ENCODE measurements around the gene NKX2-2.

Gene NKX2-2

GRCh38 chr20:21516180-21516567 is 2.3 kb upstream of the NKX2-2 start:
- Histone ChIP-seq H3K27ac (ENCODE audit: insufficient read depth, low read length, poor library complexity, severe bottlenecking) (no peak overlapping the region), H3K9me3 (ENCODE audit: control insufficient read depth, low read length) (no peaks in the 10 kb centered on the region), H3K4me3 (ENCODE audit: insufficient read depth, low read depth, low read length, poor library complexity, severe bottlenecking) (no peak overlapping the region), H3K27me3 (replicated peaks; ENCODE audit: control insufficient read depth, insufficient read depth, low read length, poor library complexity, severe bottlenecking) (peaks cover 89% of the 10 kb centered on the region), H3K36me3 (ENCODE audit: control insufficient read depth, insufficient read depth, low read length) (no peaks in the 10 kb centered on the region), H3K4me1 (ENCODE audit: control insufficient read depth, insufficient read depth, low read length, poor library complexity, severe bottlenecking) (peaks cover 49% of the 10 kb centered on the region)
- no peak for DNase-seq

GRCh38 chr20:21515300-21516179 is 1.7 kb upstream of the NKX2-2 start:
- DNase-seq: no peak

GRCh38 chr20:21514553-21515251 is 838 bp upstream of the NKX2-2 start:
- Histone ChIP-seq H3K27ac (ENCODE audit: insufficient read depth, low read length, poor library complexity, severe bottlenecking) (no peak overlapping the region), H3K9me3 (ENCODE audit: control insufficient read depth, low read length) (no peaks in the 10 kb centered on the region), H3K27me3 (replicated peaks; ENCODE audit: control insufficient read depth, insufficient read depth, low read length, poor library complexity, severe bottlenecking) (peaks cover 90% of the 10 kb centered on the region), H3K36me3 (ENCODE audit: control insufficient read depth, insufficient read depth, low read length) (no peaks in the 10 kb centered on the region), H3K4me1 (ENCODE audit: control insufficient read depth, insufficient read depth, low read length, poor library complexity, severe bottlenecking) (peaks cover 57% of the 10 kb centered on the region), H3K4me3 (ENCODE audit: insufficient read depth, low read depth, low read length, poor library complexity, severe bottlenecking) (peak overlapping the region; percentile 35)
- DNase-seq: no peak

More at GRCh38 chr20:21515300-21516179, 1.7 kb upstream of the NKX2-2 start:
- peaks cover 89% of the 10 kb centered on the region for H3K27me3 ChIP-seq (replicated peaks; ENCODE audit: control insufficient read depth, insufficient read depth, low read length, poor library complexity, severe bottlenecking)
- no peaks in the 10 kb centered on the region for H3K36me3 ChIP-seq (ENCODE audit: control insufficient read depth, insufficient read depth, low read length)
- H3K27ac ChIP-seq (ENCODE audit: insufficient read depth, low read length, poor library complexity, severe bottlenecking): no peak overlapping the region
- H3K9me3 ChIP-seq (ENCODE audit: control insufficient read depth, low read length): no peaks in the 10 kb centered on the region
- H3K4me3 ChIP-seq (ENCODE audit: insufficient read depth, low read depth, low read length, poor library complexity, severe bottlenecking): no peak overlapping the region
- H3K4me1 ChIP-seq (ENCODE audit: control insufficient read depth, insufficient read depth, low read length, poor library complexity, severe bottlenecking): peaks cover 51% of the 10 kb centered on the region

- H3K27me3 ChIP-seq (replicated peaks; ENCODE audit: control insufficient read depth, insufficient read depth, low read length, poor library complexity, severe bottlenecking): peaks cover 90% of the 10 kb centered on the region
- no peak overlapping the region for H3K27ac ChIP-seq (ENCODE audit: insufficient read depth, low read length, poor library complexity, severe bottlenecking)
- H3K9me3 ChIP-seq (ENCODE audit: control insufficient read depth, low read length): no peaks in the 10 kb centered on the region
- DNase-seq: no peak
- H3K4me3 ChIP-seq (ENCODE audit: insufficient read depth, low read depth, low read length, poor library complexity, severe bottlenecking): peak overlapping the region; percentile 8
- H3K4me1 ChIP-seq (ENCODE audit: control insufficient read depth, insufficient read depth, low read length, poor library complexity, severe bottlenecking): peaks cover 59% of the 10 kb centered on the region
- H3K36me3 ChIP-seq (ENCODE audit: control insufficient read depth, insufficient read depth, low read length): no peaks in the 10 kb centered on the region
Measured at GRCh38 chr20:21513181-21513663, 642 bp downstream of the NKX2-2 start.

- Histone ChIP-seq H3K4me3 (ENCODE audit: insufficient read depth, low read depth, low read length, poor library complexity, severe bottlenecking) (peak overlapping the region; percentile 31), H3K27me3 (replicated peaks; ENCODE audit: control insufficient read depth, insufficient read depth, low read length, poor library complexity, severe bottlenecking) (peaks cover 92% of the 10 kb centered on the region), H3K27ac (ENCODE audit: insufficient read depth, low read length, poor library complexity, severe bottlenecking) (no peak overlapping the region), H3K36me3 (ENCODE audit: control insufficient read depth, insufficient read depth, low read length) (no peaks in the 10 kb centered on the region), H3K9me3 (ENCODE audit: control insufficient read depth, low read length) (no peaks in the 10 kb centered on the region), H3K4me1 (ENCODE audit: control insufficient read depth, insufficient read depth, low read length, poor library complexity, severe bottlenecking) (peaks cover 59% of the 10 kb centered on the region)
- no peak for DNase-seq
Measured at GRCh38 chr20:21512634-21513180, 1.2 kb downstream of the NKX2-2 start.

- Histone ChIP-seq H3K27ac (ENCODE audit: insufficient read depth, low read length, poor library complexity, severe bottlenecking) (no peak overlapping the region), H3K27me3 (replicated peaks; ENCODE audit: control insufficient read depth, insufficient read depth, low read length, poor library complexity, severe bottlenecking) (peaks cover 92% of the 10 kb centered on the region), H3K4me1 (ENCODE audit: control insufficient read depth, insufficient read depth, low read length, poor library complexity, severe bottlenecking) (peaks cover 55% of the 10 kb centered on the region), H3K36me3 (ENCODE audit: control insufficient read depth, insufficient read depth, low read length) (no peaks in the 10 kb centered on the region), H3K9me3 (ENCODE audit: control insufficient read depth, low read length) (no peaks in the 10 kb centered on the region), H3K4me3 (ENCODE audit: insufficient read depth, low read depth, low read length, poor library complexity, severe bottlenecking) (peak overlapping the region; percentile 31)
- DNase-seq: no peak
Measured at GRCh38 chr20:21511850-21512633, 1.8 kb downstream of the NKX2-2 start.

GRCh38 chr20:21511485-21511849 is 2.4 kb downstream of the NKX2-2 start:
- Histone ChIP-seq H3K4me1 (ENCODE audit: control insufficient read depth, insufficient read depth, low read length, poor library complexity, severe bottlenecking) (peaks cover 51% of the 10 kb centered on the region), H3K27ac (ENCODE audit: insufficient read depth, low read length, poor library complexity, severe bottlenecking) (no peak overlapping the region), H3K9me3 (ENCODE audit: control insufficient read depth, low read length) (no peaks in the 10 kb centered on the region), H3K36me3 (ENCODE audit: control insufficient read depth, insufficient read depth, low read length) (no peaks in the 10 kb centered on the region), H3K4me3 (ENCODE audit: insufficient read depth, low read depth, low read length, poor library complexity, severe bottlenecking) (no peak overlapping the region), H3K27me3 (replicated peaks; ENCODE audit: control insufficient read depth, insufficient read depth, low read length, poor library complexity, severe bottlenecking) (peaks cover 92% of the 10 kb centered on the region)
- no peak for DNase-seq

- H3K36me3 ChIP-seq (ENCODE audit: control insufficient read depth, insufficient read depth, low read length): no peaks in the 10 kb centered on the region
- peak overlapping the region; percentile 54 for H3K4me3 ChIP-seq (ENCODE audit: insufficient read depth, low read depth, low read length, poor library complexity, severe bottlenecking)
- no peak overlapping the region for H3K27ac ChIP-seq (ENCODE audit: insufficient read depth, low read length, poor library complexity, severe bottlenecking)
- peaks cover 48% of the 10 kb centered on the region for H3K4me1 ChIP-seq (ENCODE audit: control insufficient read depth, insufficient read depth, low read length, poor library complexity, severe bottlenecking)
- no peak for DNase-seq
- peaks cover 95% of the 10 kb centered on the region for H3K27me3 ChIP-seq (replicated peaks; ENCODE audit: control insufficient read depth, insufficient read depth, low read length, poor library complexity, severe bottlenecking)
- no peaks in the 10 kb centered on the region for H3K9me3 ChIP-seq (ENCODE audit: control insufficient read depth, low read length)
Measured at GRCh38 chr20:21510414-21511384, 3.2 kb downstream of the NKX2-2 start.
